Vagina (tissue), 2 donors: ENCODE measurements around the gene ABCB1.

Experiments used
- CTCF ChIP-seq, 3 experiments: fragments of 450-650 bp in 2 of 3; fragments of 200-600 bp in 1 of 3; sonication (generic) in 1 of 3; IDR thresholded peaks; one replicate each; pipeline ENCODE4 v1.5.1; 2017 to 2019; ENCODE audit warnings: antibody characterized with exemption in 3 of 3, mild to moderate bottlenecking in 2 of 3, moderate library complexity in 2 of 3
- POLR2A ChIP-seq, 2 donors: fragments of 450-650 bp; IDR thresholded peaks; one replicate each; pipeline ENCODE4 v1.6.1; 2017; ENCODE audit warnings: antibody characterized with exemption in 2 of 2, mild to moderate bottlenecking in 2 of 2, moderate library complexity in 2 of 2

- TF ChIP-seq CTCF (IDR thresholded peaks at IDR 0.05) (no peak), POLR2A (IDR thresholded peaks at IDR 0.05) (no peak)
Observed at GRCh38 chr7:87575521-87575920, 25.2 kb downstream of the ABCB1 start.
